ENCODE results near the gene TMEM101.
"Not testable (repeated sequence)": the region's sequence is repeated elsewhere in the genome, so short reads cannot be mapped to it uniquely, and the experiment has no call there.

Gene TMEM101

GRCh38 chr17:44023545-44024270 is 8.9 kb upstream of the TMEM101 start:
- no peak for FAIRE-seq

- no peak for FAIRE-seq
Observed at GRCh38 chr17:44022246-44022645, 7.5 kb upstream of the TMEM101 start.

GRCh38 chr17:44021227-44021626 is 6.5 kb upstream of the TMEM101 start:
- not testable (repeated sequence) for FAIRE-seq

GRCh38 chr17:44014133-44014436 is 678 bp downstream of the TMEM101 start:
- FAIRE-seq: no peak

- FAIRE-seq: no peak
Observed at GRCh38 chr17:44012874-44013273, 1.9 kb downstream of the TMEM101 start.

GRCh38 chr17:44012391-44012790 is 2.4 kb downstream of the TMEM101 start:
- no peak for FAIRE-seq

DNA sequence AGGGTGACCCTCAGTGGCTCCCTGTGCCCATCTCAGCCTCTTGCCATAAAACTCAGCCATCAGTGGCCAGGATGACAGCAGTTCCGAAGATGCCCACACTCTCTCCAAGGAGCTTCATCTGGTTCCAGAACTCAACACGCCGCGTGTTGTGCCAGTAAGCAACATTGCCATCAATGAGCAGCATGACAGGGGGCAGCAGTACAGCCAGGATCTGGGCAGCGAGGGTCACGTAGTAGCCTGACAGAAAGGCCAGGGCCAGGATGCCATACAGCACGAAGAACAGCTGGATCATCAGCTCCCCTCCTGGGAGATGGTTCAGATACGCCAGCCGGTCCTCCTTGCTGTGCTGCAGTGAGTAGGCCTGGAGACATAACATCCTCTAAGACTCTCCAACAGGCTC is 2.9 kb downstream of the TMEM101 start:
- FAIRE-seq: no peak

GRCh38 chr17:44010966-44011647 is 3.7 kb downstream of the TMEM101 start:
- FAIRE-seq: no peak

DNA sequence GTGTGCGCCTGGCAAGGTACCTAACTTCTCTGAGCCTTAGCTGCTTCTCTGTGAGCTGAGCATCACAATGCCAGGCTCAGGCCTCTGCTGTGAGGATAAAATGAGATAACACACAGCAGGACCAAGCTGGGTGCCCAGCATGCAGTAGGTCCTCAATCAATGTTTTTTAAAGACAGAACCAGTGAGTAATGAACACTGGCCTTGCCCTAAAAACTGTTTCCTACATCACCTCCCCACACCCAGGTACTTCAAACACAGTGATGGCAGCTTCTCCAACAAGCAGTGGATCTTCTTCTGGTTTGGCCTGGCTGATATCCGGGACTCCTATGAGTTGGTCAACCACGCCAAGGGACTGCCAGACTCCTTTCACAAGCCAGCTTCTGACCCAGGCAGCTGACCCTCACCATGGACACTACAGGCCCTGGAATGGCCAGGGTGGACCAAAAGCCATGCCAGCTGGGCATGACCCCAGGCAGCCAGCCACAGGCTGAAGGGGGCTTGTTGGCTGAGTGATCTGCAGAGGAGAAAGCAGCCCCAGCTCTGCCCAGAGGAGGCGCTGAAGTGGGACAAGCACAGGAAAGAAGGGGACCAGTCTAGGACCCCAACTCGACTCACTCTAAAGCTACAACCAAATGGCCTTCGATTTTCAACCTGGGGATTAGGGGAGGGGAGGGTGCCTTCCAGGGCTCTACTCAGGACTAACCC is 6.4 kb downstream of the TMEM101 start:
- FAIRE-seq: no peak

- no peak for FAIRE-seq
Observed at GRCh38 chr17:44007346-44008204, 7.2 kb downstream of the TMEM101 start.

- FAIRE-seq: no peak
Observed at GRCh38 chr17:44006598-44007345, 8.0 kb downstream of the TMEM101 start.

DNA sequence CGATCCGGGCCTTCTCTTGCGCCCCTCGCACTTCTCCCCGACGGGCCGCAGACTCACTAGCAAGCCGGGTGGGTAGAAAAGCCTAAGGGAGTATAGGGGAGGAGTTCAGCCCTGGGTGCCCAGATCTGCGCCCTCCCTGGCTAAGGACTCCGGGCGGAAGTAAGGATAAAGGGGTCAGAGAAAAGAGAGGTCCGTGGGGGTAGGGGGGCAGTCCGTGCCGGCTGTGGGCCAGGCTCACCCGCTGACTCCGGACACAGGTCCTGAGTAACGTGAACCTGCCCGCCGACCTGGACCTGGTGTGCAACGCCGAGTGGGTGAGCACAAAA is 8.5 kb downstream of the TMEM101 start:
- no peak for FAIRE-seq

- no peak for FAIRE-seq
Observed at GRCh38 chr17:44005527-44006271, 9.1 kb downstream of the TMEM101 start.

- no peak for FAIRE-seq
Observed at GRCh38 chr17:44004761-44005526, 9.8 kb downstream of the TMEM101 start.

DNA sequence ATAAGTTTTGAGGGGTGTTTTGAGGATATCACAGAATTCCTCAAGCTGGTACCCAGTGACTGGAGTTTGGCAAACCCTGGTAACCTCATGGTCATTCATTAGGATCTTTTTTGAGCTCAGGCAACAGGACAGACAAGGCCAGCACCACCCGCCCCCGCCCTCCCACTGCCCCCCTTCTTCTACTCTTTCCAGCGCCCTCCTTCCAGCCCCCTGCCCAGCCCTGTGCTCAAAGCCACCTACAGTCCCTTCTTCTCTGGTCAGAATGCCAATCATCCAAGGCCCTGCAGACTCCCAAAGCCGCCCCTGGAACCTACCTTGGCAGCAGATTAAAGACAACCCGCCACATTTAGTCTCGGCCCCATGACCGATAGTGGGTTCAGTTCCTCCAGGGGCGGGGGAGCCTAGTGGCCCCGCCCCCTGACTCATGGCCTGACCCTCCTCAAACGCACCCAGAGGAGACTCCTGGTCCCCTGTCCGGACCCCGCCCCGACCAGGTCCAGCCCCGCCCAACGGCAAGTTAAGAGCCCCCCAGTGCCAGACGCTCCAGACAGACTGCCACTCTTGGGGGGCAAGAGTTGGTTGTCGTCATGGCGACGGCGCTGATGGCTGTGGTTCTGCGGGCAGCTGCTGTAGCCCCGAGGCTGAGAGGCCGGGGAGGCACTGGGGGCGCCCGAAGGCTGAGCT is 10.5 kb downstream of the TMEM101 start, which contains the start of gene NAGS:
Gene NAGS (plus strand): TSS at position 546 of the 684 bp plus-strand sequence. CDS start 42 bp downstream, at position 588.
- no peak for FAIRE-seq

DNA sequence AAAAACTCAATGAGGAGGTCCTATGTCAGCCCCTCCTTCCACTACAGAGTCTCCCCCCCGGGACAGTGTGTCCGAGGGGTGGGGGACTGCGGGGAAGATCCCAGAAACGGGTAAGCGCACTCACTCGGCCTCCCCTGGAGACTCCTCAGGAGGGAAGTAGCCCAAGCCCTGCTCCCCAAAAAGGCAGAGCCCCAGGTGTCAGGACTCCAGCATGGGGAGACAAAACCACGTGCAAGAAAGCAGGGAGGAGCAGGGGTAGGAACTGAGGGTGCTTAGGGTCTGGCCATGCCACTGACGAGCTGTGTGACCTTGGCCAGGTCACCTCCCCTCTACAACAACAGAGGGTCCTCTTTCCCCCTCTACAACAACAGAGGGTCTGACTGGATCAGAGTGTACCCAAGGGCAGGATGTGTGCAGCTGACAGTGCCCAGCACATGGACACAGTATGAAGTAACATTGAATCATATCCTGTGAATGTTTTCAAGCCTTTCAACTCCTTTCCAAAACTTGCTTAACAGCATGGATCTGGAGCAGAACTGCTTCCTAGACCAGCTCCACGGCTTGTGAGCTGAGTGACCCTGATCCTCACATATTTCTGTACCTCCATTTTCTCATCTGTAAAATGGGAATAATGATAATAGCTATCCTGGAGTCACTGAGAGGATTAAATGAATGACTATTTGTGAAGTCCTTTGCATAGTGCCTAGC is 12.5 kb downstream of the TMEM101 start:
- no peak for FAIRE-seq

GRCh38 chr17:44001461-44001920 is 13.3 kb downstream of the TMEM101 start:
- FAIRE-seq: no peak

- FAIRE-seq: no peak
Observed at GRCh38 chr17:44000871-44001460, 13.8 kb downstream of the TMEM101 start.
